Fibroblast of peridontal ligament (primary cell): ENCODE results near the gene CCDC187.
"Not testable (repeated sequence)": the region's sequence is repeated elsewhere in the genome, so short reads cannot be mapped to it uniquely, and the experiment has no call there.

ENCODE experiments used
- DNase-seq: peaks from one replicate; pipeline ENCODE4 v3.0.0-alpha.2; 2010; ENCODE audit errors: extremely low read depth

The CCDC187 gene

GRCh38 chr9:136239983-136240330 lies 63.9 kb downstream of the CCDC187 start:
- no peak for DNase-seq

DNA sequence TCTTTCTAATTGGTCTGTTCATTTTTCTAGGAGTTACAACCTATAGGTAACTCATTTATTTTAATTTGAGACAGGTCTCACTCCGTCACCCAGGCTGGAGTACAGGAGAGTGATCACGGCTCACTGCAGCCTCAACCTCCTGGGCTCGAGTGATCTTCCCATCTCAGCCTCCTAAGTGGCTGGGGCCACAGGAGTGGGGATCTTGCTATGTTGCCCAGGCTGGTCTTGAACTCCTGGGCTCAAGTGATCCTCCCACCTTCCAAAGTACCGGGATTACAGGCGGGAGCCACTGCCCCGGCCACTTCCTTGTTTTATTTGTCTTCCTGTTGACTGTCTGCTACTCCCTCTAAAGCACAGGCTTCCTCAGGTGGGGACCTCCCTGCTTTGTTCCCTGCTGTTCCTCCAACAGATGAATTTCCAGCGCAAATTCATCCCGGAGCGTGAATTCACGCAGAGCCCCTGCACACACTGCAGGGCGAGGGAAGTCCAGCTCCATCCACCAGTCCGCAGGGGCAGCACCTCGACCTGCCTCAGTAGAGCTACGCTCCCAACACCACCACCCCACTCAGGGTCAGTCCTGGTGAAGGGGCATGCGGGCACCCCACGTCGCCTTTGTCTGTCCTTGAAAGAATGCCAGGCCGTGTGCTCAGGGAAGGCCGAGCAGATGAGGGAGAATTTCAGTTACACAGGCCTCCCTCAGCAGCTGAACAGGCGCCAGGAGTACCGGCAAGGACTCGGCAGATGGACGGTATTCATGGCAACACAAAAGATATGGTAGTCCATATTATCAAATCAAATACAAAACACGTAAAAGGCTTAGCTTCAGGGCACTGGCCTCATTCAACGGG lies 64.5 kb downstream of the CCDC187 start:
- DNase-seq = no peak

GRCh38 chr9:136238342-136238732 lies 65.6 kb downstream of the CCDC187 start:
- DNase-seq = no peak

DNA sequence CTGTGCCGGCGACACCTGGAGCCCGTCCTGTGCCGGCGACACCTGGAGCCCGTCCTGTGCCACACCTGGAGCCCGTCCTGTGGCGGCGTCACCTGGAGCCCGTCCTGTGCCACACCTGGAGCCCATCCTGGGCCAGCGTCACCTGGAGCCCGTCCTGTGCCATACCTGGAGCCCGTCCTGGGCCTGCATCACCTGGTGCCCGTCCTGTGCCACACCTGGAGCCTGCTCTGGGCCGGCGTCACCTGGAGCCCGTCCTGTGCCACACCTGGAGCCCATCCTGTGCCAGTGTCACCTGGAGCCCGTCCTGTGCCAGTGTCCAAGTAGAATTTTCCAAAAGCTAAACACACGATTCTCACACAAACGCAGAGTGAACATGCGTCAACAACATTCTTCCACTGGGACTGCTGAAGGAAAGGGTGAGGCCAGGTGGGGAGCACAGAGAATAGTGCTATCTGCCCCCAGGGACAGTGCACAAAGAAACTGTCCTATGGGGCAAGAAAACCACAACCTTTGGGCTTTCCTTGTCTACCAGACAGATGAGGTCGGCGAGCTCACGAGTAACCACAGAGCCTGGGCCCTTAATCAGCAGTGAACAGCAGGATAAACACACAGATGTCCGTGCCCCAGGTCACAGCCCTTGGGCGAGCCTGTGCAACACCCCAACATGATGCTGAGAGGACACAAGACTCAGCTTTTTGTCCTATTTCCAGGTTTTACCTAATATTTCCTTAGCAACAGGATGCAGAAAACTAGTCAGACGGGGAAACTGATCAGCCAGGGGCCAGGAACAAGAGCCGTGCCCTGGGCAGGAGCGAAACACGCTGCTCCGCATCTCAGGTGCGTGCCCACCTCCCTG lies 66.2 kb downstream of the CCDC187 start:
- no peak for DNase-seq

GRCh38 chr9:136236471-136237410 lies 67.2 kb downstream of the CCDC187 start:
- DNase-seq = not testable (repeated sequence)

DNA sequence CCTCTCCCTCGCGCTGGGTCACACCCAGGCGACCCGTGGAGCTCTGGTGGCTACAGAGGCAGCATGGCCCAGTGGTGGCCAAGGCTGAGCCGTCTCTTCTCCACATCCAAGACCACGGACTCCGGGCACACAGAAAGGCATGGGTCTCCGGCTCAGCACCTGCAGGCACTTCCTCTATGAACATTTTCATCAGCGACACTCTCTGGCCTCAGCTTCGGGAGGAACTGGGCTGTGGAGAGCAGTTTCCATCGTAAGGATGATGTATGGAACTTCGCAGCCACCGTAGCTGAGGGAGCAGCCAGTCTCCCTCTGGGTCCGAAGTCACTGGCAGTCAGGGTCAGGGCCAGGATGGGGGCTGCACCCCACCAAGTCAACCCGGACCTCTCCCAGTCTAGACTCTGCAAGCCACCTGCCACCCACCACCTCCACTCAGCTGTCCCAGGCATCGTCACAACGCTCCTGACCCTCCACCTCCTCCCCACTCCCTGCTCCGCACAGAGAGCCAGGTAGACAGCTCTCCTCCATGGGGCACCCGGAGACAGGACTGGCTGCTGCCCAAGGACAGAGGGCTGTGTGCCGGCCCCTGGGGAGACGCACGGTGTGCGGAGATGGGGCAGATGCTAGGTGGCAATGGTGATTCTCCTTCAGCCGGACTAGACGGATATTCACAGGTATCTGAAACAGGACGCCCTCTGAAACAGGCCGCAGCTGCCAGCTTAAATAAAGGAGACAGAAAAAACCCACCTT lies 68.0 kb downstream of the CCDC187 start:
- DNase-seq = no peak

DNA sequence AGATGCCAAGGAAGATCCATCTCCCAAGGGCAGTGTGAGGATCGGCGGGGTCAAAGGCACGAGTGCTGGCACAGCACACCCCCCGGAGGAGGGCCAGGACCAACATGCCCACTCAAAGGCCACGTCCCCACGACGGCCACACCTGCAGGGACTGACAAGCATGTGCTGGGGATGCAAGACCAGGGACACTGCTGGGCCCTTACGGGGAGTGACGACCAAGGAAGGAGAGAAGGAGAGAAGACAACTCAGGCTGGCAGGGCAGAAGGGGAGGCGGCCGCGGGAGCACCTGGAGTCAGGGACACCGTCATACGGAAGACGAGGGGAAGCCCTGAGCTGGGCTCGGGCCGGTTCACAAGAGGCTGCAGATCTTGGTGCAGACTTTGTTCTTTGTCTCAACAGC lies 68.7 kb downstream of the CCDC187 start:
- no peak for DNase-seq

GRCh38 chr9:136234597-136234996 lies 69.3 kb downstream of the CCDC187 start:
- no peak for DNase-seq

DNA sequence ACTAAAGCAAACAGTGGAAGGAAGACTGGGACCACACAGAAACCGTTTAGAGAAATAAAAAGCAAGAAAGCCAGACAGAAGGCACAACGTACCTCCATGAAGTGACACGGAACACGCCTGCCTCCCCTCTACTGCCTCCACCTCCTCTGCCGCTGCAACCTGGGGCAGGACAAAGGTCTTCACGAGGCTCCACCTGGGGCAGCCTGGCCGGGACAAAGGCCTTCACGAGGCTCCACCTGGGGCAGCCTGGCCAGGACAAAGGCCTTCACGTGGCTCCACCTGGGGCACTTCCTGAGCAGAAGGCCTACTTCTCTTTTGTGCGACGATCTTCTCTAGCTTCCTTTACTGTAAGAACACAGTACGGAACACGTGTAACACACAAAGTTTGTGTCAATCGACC lies 70.0 kb downstream of the CCDC187 start:
- no peak for DNase-seq

DNA sequence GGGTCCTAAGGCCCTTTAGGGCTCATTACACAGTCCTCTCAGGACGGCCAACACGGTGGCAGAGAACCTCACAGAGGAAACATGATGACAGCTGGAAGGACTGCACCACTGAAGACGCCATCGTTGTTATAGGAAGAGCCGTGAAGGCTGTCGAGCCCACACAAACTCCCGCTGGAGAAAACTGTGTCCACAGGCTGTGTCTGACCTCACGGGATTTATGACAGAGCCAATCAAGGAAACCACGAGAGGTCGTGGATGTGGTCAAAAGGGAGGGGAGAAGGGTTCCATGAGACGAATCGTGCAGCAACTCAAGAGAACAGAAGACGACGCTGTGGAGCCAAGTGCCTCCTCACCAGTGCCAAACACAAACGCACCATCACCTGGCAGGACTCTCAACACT lies 70.5 kb downstream of the CCDC187 start:
- no peak for DNase-seq

- no peak for DNase-seq
These were observed 70.9 kb downstream of the CCDC187 start for GRCh38 chr9:136232969-136233368.

- DNase-seq = no peak
These were observed 72.2 kb downstream of the CCDC187 start for GRCh38 chr9:136231478-136232297.

DNA sequence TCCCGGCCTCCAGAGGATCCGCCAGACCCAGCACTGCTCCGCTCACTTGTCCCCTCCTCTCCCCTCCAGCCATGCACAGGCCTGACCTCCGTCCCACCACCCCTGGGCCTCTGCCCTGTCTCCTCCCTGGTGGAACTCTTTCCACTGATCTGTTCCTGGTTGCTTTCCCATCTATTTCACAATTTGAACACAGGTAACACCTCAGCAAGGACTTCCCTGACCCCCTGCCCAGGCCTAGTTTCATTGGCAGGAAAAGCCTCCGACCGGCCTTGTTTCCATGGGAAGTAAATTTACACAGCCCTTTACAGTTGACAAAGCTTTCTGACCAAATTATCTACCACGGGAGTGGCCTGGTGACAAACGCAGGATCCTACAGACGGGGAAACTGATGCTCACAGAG lies 73.1 kb downstream of the CCDC187 start:
- no peak for DNase-seq

DNA sequence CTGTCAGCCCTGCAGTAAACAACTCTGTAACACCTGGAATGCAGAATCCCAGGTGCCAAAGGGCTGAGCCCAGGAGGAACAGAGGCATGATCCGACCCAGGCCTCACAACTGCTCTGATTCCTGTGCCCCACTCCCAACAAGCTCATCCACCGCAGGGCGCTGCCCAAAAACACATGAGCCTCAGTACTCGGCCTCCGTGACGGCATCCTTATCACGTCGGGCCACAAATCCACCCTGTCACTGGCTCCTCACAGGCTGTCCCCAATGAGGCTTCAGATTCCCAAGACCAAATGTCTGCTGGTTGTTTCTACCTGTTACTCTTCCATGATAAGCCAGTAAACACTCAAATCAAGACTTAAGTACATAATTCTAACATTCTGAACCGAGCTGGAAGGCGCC lies 73.5 kb downstream of the CCDC187 start:
- DNase-seq = no peak

DNA sequence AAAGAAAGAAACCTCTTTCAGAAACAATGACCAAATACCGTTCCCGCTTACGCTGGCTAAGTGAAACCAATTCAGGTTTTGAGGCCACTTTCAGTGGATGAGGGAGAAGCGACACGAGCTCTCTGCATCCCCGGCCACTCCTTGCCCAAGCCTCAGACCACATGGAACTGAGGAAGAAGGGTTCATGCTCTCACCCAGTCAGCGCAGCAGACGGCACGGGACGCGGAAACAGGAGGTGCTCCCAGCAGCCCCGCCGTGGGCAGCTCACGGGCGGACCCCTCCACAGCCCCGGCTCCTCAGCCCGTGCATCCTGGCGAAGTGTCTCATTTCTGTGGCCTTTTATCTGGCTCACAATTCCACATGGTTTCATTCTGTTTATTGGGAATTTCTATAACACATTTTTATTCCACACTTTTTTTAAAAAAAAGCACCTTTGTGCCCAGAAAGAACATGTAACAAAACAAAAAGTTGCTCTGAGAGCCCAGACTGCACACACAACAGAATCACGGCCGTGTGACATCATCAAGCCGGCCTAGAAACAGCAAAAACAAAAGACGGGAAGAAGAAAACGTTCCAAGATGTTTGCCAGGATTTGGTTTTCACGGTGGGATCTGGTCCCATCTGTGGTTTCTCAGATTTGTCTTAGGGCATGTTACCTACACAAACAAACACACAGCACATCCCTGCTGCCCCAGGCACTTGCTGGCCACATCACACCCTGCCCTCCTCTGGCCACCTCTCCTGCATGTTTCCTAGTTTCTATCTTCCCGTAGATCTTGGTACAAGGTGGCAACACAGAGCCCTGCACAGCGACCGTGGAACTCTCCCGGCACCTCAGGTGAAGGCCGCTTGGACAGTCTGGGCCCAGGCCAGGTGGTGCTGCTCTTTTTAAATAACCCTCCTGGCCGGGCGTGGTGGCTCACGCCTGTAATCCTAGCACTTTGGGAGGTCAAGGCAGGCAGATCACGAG lies 74.5 kb downstream of the CCDC187 start:
- DNase-seq = peak; percentile 50

- DNase-seq = peak; percentile 41
These were observed 75.6 kb downstream of the CCDC187 start for GRCh38 chr9:136228107-136228875.

GRCh38 chr9:136226680-136227407 lies 77.0 kb downstream of the CCDC187 start:
- DNase-seq = no peak
